Measurements from ENCODE around the gene SNAP29. TPM values are rescaled to one million over a fixed set of nuclear protein-coding genes. Genes with fewer than 3 reads are reported as not detected.

Gene SNAP29
- total and polyA plus RNA-seq, 4 donors, result 14.8 to 27.2 (median 17.1) TPM

- H3K27ac ChIP-seq (ENCODE audit: low read depth in 1 of 2, low read length in 1 of 2), result no peak overlapping the region
- DNase-seq (no peak), ATAC-seq (ENCODE audit: insufficient read depth, low FRiP score) (no peak)
- H3K4me1 ChIP-seq (ENCODE audit: control insufficient read depth in 5 of 5, insufficient read depth in 5 of 5, low read length in 5 of 5), result peaks cover 8 to 24% (median 18%) of the 10 kb centered on the region in 5 donors
- WGBS, 2 donors, result 86 to 95% methylated on average over 3 of the region's 3 CpGs
- no peaks in the 10 kb centered on the region for H3K27me3 ChIP-seq (ENCODE audit: control insufficient read depth in 3 of 3, insufficient read depth in 3 of 3, low read length in 2 of 3)
- no peak overlapping the region for H3K9ac ChIP-seq (ENCODE audit: insufficient read depth in 1 of 2, low read length in 2 of 2)
- TF ChIP-seq, protein P1, sequence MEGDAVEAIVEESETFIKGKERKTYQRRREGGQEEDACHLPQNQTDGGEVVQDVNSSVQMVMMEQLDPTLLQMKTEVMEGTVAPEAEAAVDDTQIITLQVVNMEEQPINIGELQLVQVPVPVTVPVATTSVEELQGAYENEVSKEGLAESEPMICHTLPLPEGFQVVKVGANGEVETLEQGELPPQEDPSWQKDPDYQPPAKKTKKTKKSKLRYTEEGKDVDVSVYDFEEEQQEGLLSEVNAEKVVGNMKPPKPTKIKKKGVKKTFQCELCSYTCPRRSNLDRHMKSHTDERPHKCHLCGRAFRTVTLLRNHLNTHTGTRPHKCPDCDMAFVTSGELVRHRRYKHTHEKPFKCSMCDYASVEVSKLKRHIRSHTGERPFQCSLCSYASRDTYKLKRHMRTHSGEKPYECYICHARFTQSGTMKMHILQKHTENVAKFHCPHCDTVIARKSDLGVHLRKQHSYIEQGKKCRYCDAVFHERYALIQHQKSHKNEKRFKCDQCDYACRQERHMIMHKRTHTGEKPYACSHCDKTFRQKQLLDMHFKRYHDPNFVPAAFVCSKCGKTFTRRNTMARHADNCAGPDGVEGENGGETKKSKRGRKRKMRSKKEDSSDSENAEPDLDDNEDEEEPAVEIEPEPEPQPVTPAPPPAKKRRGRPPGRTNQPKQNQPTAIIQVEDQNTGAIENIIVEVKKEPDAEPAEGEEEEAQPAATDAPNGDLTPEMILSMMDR (IDR thresholded peaks at IDR 0.05; ENCODE audit: control extremely low read depth, extremely low read depth), result no peak
- peaks cover 0 to 4% (median 2%) of the 10 kb centered on the region in 4 donors for H3K36me3 ChIP-seq (ENCODE audit: control insufficient read depth in 4 of 4, insufficient read depth in 4 of 4, low read length in 4 of 4)
- no peak overlapping the region for H3K4me3 ChIP-seq
- H3K9me3 ChIP-seq (ENCODE audit: control insufficient read depth in 4 of 4, insufficient read depth in 3 of 4, low read length in 3 of 4), result no peaks in the 10 kb centered on the region
These were observed 6.5 kb downstream of the SNAP29 start for GRCh38 chr22:20865331-20865730.

DNA sequence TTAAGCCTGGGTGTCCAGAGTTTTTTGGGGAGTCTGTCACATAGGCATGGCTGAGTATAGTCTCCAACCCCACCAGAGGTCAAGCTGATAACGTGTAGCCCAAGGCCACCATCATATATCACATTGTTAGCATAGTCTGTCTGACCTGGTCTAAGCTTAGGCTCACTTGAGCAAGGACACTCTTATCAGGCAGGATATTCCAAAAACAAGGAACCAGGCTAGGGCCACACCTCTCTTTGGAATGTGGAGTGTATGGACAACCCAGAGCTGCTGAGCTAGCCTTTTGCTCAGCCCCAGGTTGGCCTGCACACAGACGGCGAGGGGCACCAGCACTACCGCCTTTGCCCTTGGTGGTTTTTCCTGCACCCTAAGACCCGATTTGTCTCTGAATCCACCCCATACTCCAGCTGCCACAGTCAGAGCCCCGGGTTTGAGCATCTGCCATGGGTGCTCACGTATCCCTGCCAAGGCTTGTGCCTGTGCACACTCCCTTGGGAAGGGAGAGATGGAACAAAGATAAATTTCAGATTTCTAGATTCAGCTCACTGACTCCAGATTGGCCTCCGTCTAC is 7.2 kb downstream of the SNAP29 start:
- WGBS, 2 donors, result 89% methylated on average over 8 of the region's 8 CpGs
- no peaks in the 10 kb centered on the region for H3K9me3 ChIP-seq (ENCODE audit: control insufficient read depth in 4 of 4, insufficient read depth in 3 of 4, low read length in 3 of 4)
- TF ChIP-seq, protein P1 (IDR thresholded peaks at IDR 0.05; ENCODE audit: control extremely low read depth, extremely low read depth), result no peak
- peak overlapping the region in 1 of 2 donors; percentile 41 for H3K27ac ChIP-seq (ENCODE audit: low read depth in 1 of 2, low read length in 1 of 2)
- H3K9ac ChIP-seq (ENCODE audit: insufficient read depth in 1 of 2, low read length in 2 of 2), result no peak overlapping the region
- DNase-seq (no peak), ATAC-seq (ENCODE audit: insufficient read depth, low FRiP score) (no peak)
- H3K4me1 ChIP-seq (ENCODE audit: control insufficient read depth in 5 of 5, insufficient read depth in 5 of 5, low read length in 5 of 5), result peaks cover 8 to 23% (median 18%) of the 10 kb centered on the region in 5 donors
- peaks cover 0 to 11% (median 3%) of the 10 kb centered on the region in 4 donors for H3K36me3 ChIP-seq (ENCODE audit: control insufficient read depth in 4 of 4, insufficient read depth in 4 of 4, low read length in 4 of 4)
- H3K4me3 ChIP-seq, result no peak overlapping the region
- H3K27me3 ChIP-seq (ENCODE audit: control insufficient read depth in 3 of 3, insufficient read depth in 3 of 3, low read length in 2 of 3), result no peaks in the 10 kb centered on the region

DNA sequence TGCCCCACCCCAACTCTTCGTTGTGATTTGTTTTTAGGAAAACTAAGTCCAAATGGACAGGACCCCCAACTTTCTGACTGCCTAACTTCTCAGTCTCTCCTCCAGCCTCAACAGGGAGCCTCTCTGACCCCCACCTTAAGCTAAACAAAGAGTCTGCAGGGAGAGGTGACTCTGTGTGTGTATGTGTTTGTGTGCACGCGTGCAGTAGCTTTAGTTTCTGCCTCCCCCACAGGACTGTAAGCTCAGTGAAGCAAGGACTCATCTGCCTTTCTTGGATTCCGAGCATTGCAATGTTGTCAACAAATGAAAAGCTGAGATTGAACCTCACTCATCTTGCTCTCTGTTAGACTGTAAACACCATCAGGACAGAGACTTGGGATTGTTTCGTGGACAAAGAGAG is 7.9 kb downstream of the SNAP29 start:
- Histone ChIP-seq H3K4me3 (no peak overlapping the region), H3K27ac (ENCODE audit: low read depth in 1 of 2, low read length in 1 of 2) (peak overlapping the region; percentile 26 to 90), H3K27me3 (ENCODE audit: control insufficient read depth in 3 of 3, insufficient read depth in 3 of 3, low read length in 2 of 3) (no peaks in the 10 kb centered on the region), H3K4me1 (ENCODE audit: control insufficient read depth in 5 of 5, insufficient read depth in 5 of 5, low read length in 5 of 5) (peaks cover 8 to 23% (median 18%) of the 10 kb centered on the region in 5 donors), H3K9ac (ENCODE audit: insufficient read depth in 1 of 2, low read length in 2 of 2) (no peak overlapping the region), H3K9me3 (ENCODE audit: control insufficient read depth in 4 of 4, insufficient read depth in 3 of 4, low read length in 3 of 4) (no peaks in the 10 kb centered on the region), H3K36me3 (ENCODE audit: control insufficient read depth in 4 of 4, insufficient read depth in 4 of 4, low read length in 4 of 4) (peaks cover 0 to 12% (median 3%) of the 10 kb centered on the region in 4 donors)
- ATAC-seq (ENCODE audit: insufficient read depth, low FRiP score) (no peak), DNase-seq (no peak)
- TF ChIP-seq, protein P1 (IDR thresholded peaks at IDR 0.05; ENCODE audit: control extremely low read depth, extremely low read depth), result no peak
- 84 to 94% methylated on average over 5 of the region's 5 CpGs for WGBS, 2 donors

All from lung (tissue), 12 donors.